IMR-90 (cell line): ENCODE data around the gene ZNF581. TPM values are rescaled to one million over a fixed set of nuclear protein-coding genes. Genes with fewer than 3 reads are reported as not detected.

Source experiments
- ATAC-seq: fragments of 200-7000 bp; cut with Tn5 transposase; 2 replicates; pipeline ENCODE4 v1.9.1; 2020; ENCODE audit warnings: low read depth, mild to moderate bottlenecking, moderate library complexity
- BruUV-seq: library from RNA; stranded (reverse); fragments of 400-500 nt; replicated peaks from 2 replicates; lab custom pipeline; 2021; lab: Mats Ljungman, UMichigan
- CTCF ChIA-PET: fragments of 300-600 bp; formaldehyde crosslinking; extraction: SDS; loops from one replicate; lab custom pipeline; 2021; ENCODE audit warnings: antibody characterized with exemption; lab: Yijun Ruan, JAX
- POLR2A ChIA-PET: fragments of 300-600 bp; sonication (Branson Sonifier 250); formaldehyde crosslinking; loops from one replicate; lab custom pipeline; 2022; ENCODE audit warnings: antibody characterized with exemption; ENCODE audit not compliant: unreplicated experiment; lab: Charles Lee
- DNase-seq: peaks from one replicate; pipeline ENCODE4 v3.0.0; 2013
- H2AFZ ChIP-seq: replicated peaks from 2 replicates; pipeline ENCODE3; 2013; ENCODE audit warnings: low read length, mild to moderate bottlenecking; ENCODE audit not compliant: poor library complexity
- H2AK5ac ChIP-seq: 2 replicates; pipeline ENCODE4 v1.6.1; 2013; ENCODE audit warnings: low read depth, low read length, inconsistent platforms
- H2AK9ac ChIP-seq: replicated peaks from 2 replicates; pipeline ENCODE3; 2013; ENCODE audit warnings: mild to moderate bottlenecking, low read depth, low read length, moderate library complexity; ENCODE audit not compliant: poor library complexity
- H2BK120ac ChIP-seq: 2 replicates; pipeline ENCODE4 v1.6.1; 2013; ENCODE audit warnings: low read depth, low read length, inconsistent platforms
- H2BK15ac ChIP-seq: 3 replicates; pipeline ENCODE4 v1.6.1; 2013; ENCODE audit warnings: low read depth, low read length, inconsistent platforms
- H2BK20ac ChIP-seq: 2 replicates; pipeline ENCODE4 v1.6.1; 2013; ENCODE audit warnings: low read depth, mild to moderate bottlenecking, inconsistent platforms, low read length, moderate library complexity
- H2BK5ac ChIP-seq: 2 replicates; pipeline ENCODE4 v1.6.1; 2013; ENCODE audit warnings: mild to moderate bottlenecking, low read depth, low read length, inconsistent platforms; ENCODE audit not compliant: poor library complexity, severe bottlenecking
- H3K14ac ChIP-seq: replicated peaks from 2 replicates; pipeline ENCODE4 v1.6.1; 2013; ENCODE audit warnings: low read depth, low read length, inconsistent platforms
- H3K18ac ChIP-seq: 2 replicates; pipeline ENCODE4 v1.6.1; 2013; ENCODE audit warnings: low read depth, low read length, control low read depth
- H3K23ac ChIP-seq: 2 replicates; pipeline ENCODE4 v1.6.1; 2013; ENCODE audit warnings: low read depth, low read length, inconsistent platforms
- H3K27ac ChIP-seq: 2 replicates; pipeline ENCODE4 v1.5.1; 2013; ENCODE audit warnings: mild to moderate bottlenecking, control low read depth, low read length; ENCODE audit not compliant: insufficient read depth
- H3K27me3 ChIP-seq: 2 replicates; pipeline ENCODE4 v1.6.1; 2013; ENCODE audit warnings: low read length; ENCODE audit not compliant: control insufficient read depth, insufficient read depth
- H3K36me3 ChIP-seq: 2 replicates; pipeline ENCODE4 v1.6.1; 2013; ENCODE audit warnings: low read length, mixed read lengths; ENCODE audit not compliant: control insufficient read depth, insufficient read depth
- H3K4ac ChIP-seq: 2 replicates; pipeline ENCODE4 v1.6.1; 2013; ENCODE audit warnings: low read depth, low read length, inconsistent platforms
- H3K4me1 ChIP-seq: 2 replicates; pipeline ENCODE4 v1.6.1; 2013; ENCODE audit warnings: low read length, mixed read lengths; ENCODE audit not compliant: control insufficient read depth, insufficient read depth
- H3K4me2 ChIP-seq: 2 replicates; pipeline ENCODE4 v1.6.1; 2013; ENCODE audit warnings: low read depth, mild to moderate bottlenecking, control low read depth, low read length, moderate library complexity
- H3K4me3 ChIP-seq: 2 replicates; pipeline ENCODE4 v1.5.1; 2013; ENCODE audit warnings: low read depth, mild to moderate bottlenecking, control low read depth, low read length, moderate library complexity; ENCODE audit not compliant: insufficient read depth
- H3K56ac ChIP-seq: 2 replicates; pipeline ENCODE4 v1.6.1; 2013; ENCODE audit warnings: low read length, inconsistent platforms; ENCODE audit not compliant: insufficient read depth; ENCODE audit errors: extremely low read depth
- H3K79me1 ChIP-seq, 2 experiments: 2 replicates each; pipeline ENCODE4 v1.6.1; 2013; ENCODE audit warnings: low read length in 2 of 2, inconsistent platforms in 1 of 2, low read depth in 1 of 2
- H3K9ac ChIP-seq: 2 replicates; pipeline ENCODE4 v1.6.1; 2013; ENCODE audit warnings: low read depth, low read length, control low read depth
- H3K9me1 ChIP-seq: 2 replicates; pipeline ENCODE4 v1.6.1; 2013; ENCODE audit warnings: low read length, inconsistent platforms; ENCODE audit not compliant: insufficient read depth
- H3K9me3 ChIP-seq: 2 replicates; pipeline ENCODE4 v1.6.1; 2013; ENCODE audit warnings: low read length; ENCODE audit not compliant: control insufficient read depth, insufficient read depth
- H4K20me1 ChIP-seq: 2 replicates; pipeline ENCODE4 v1.6.1; 2013; ENCODE audit warnings: low read length, inconsistent platforms; ENCODE audit not compliant: insufficient read depth
- H4K5ac ChIP-seq: 2 replicates; pipeline ENCODE4 v1.6.1; 2013; ENCODE audit warnings: mild to moderate bottlenecking, low read depth, low read length, control low read depth
- H4K8ac ChIP-seq, 2 experiments: 2 replicates each; pipeline ENCODE4 v1.6.1; 2013; ENCODE audit warnings: low read depth in 2 of 2, low read length in 2 of 2, control low read depth in 1 of 2, inconsistent platforms in 1 of 2
- H4K91ac ChIP-seq: 2 replicates; pipeline ENCODE4 v1.6.1; 2013; ENCODE audit warnings: low read depth, low read length, inconsistent platforms; ENCODE audit not compliant: insufficient read depth
- BHLHE40 ChIP-seq: fragments of 150-350 bp; IDR thresholded peaks from 2 replicates; pipeline ENCODE4 v1.6.1; 2016; ENCODE audit warnings: mild to moderate bottlenecking, low read depth, low read length
- CEBPB ChIP-seq: IDR thresholded peaks from 2 replicates; pipeline ENCODE4 v1.6.1; 2012; ENCODE audit warnings: low read depth, low read length, improper control_type of control experiment
- CTCF ChIP-seq: conservative IDR thresholded peaks from 2 replicates; pipeline ENCODE4 v1.5.1; 2012; ENCODE audit warnings: mild to moderate bottlenecking, low read depth, low read length, improper control_type of control experiment
- ELK1 ChIP-seq: fragments of 150-350 bp; IDR thresholded peaks from 2 replicates; pipeline ENCODE4 v1.6.1; 2016; ENCODE audit warnings: low read depth, mild to moderate bottlenecking, low read length, moderate library complexity, borderline replicate concordance
- FOS ChIP-seq: fragments of 150-350 bp; IDR thresholded peaks from 2 replicates; pipeline ENCODE4 v1.6.1; 2016; ENCODE audit warnings: low read depth, low read length
- MAFK ChIP-seq: IDR thresholded peaks from 2 replicates; pipeline ENCODE4 v1.6.1; 2012; ENCODE audit warnings: low read depth, low read length, improper control_type of control experiment
- MAZ ChIP-seq: IDR thresholded peaks from 2 replicates; pipeline ENCODE4 v1.6.1; 2012; ENCODE audit warnings: low read depth, mild to moderate bottlenecking, low read length, improper control_type of control experiment, moderate library complexity, borderline replicate concordance
- MXI1 ChIP-seq: IDR thresholded peaks from 2 replicates; pipeline ENCODE4 v1.6.1; 2012; ENCODE audit warnings: low read depth, mild to moderate bottlenecking, low read length, moderate library complexity, borderline replicate concordance
- NFE2L2 ChIP-seq: fragments of 150-350 bp; IDR thresholded peaks from 2 replicates; pipeline ENCODE4 v1.6.1; 2016; ENCODE audit warnings: low read depth, mild to moderate bottlenecking, low read length
- POLR2A ChIP-seq: IDR thresholded peaks from 2 replicates; pipeline ENCODE4 v1.6.1; 2012; ENCODE audit warnings: mild to moderate bottlenecking, low read depth, low read length
- RAD21 ChIP-seq: IDR thresholded peaks from 2 replicates; pipeline ENCODE4 v1.6.1; 2012; ENCODE audit warnings: low read length, improper control_type of control experiment
- RFX5 ChIP-seq: IDR thresholded peaks from 2 replicates; pipeline ENCODE4 v1.8.0; 2012; ENCODE audit warnings: low read depth, mild to moderate bottlenecking, low read length, moderate library complexity
- SMC3 ChIP-seq: fragments of 150-350 bp; IDR thresholded peaks from 2 replicates; pipeline ENCODE4 v1.6.1; 2016; ENCODE audit warnings: low read depth, mild to moderate bottlenecking, antibody characterized with exemption, low read length, moderate library complexity
- USF2 ChIP-seq: fragments of 150-350 bp; IDR thresholded peaks from 2 replicates; pipeline ENCODE4 v1.6.1; 2017; ENCODE audit warnings: mild to moderate bottlenecking, antibody characterized with exemption, low read length, low read depth
- WGBS, 2 experiments: methylation state at CpG; one replicate each; pipeline versions ENCODE4 v1.1.5 to v1.1.7; 2013; ENCODE audit warnings: missing lambda C conversion rate in 2 of 2; ENCODE audit not compliant: insufficient read length in 1 of 2; ENCODE audit errors: extremely low coverage in 2 of 2; 5-methylcytosine and 5-hydroxymethylcytosine counted together
- dilution Hi-C: fragments of 300-500 bp; cut with HindIII; formaldehyde crosslinking; loops from one replicate; pipeline ENCODE4 v1.14.3; 2018; ENCODE audit warnings: low sequenced_read_pairs; ENCODE audit not compliant: unreplicated experiment
- in situ Hi-C: fragments of 300-500 bp; cut with MboI; formaldehyde crosslinking; loops from 3 replicates; pipeline ENCODE4 v1.14.3; 2019; ENCODE audit warnings: low sequenced_read_pairs, inconsistent platforms, mixed read lengths
- intact Hi-C: fragments of 100-400 bp; cut with micrococcal nuclease; formaldehyde crosslinking; loops from 2 replicates; pipeline ENCODE4 v1.10.0; 2022
- polyA plus RNA-seq, 3 experiments: library from polyadenylated mRNA; depleted of rRNA; stranded (reverse); fragments of >200 nt; gene quantifications; 2 replicates each; pipeline ENCODE4 v1.2.3, GENCODE V29; 2012; ENCODE audit warnings: low replicate concordance in 1 of 3
- total RNA-seq: library from RNA; depleted of rRNA; stranded (reverse); fragments of >200 nt; gene quantifications from 2 replicates; pipeline ENCODE4 v1.2.3, GENCODE V29; 2012

The ZNF581 gene
- total and polyA plus RNA-seq, 2 of the 4 experiments (the other 2 are of a cell fraction) = 9.7 to 21.9 TPM

GRCh38 chr19:55649268-55650125, 6.0 kb downstream of the ZNF581 start:
- in situ Hi-C loops (loop anchor here (25.0 kb wide), 4 partner anchors 362 to 1512 kb away; partner anchors contain the start of genes BRSK1, CDC42EP5, CNOT3 and HSPBP1), intact Hi-C loops (no loop called here)
- POLR2A ChIA-PET = interaction anchor here (0.6 kb wide), 1 partner anchor 32 kb away, joined by 12 read pairs; no protein-coding TSS in a partner anchor
- TF ChIP-seq ELK1 (no peak), MXI1 (no peak), RFX5 (no peak), CTCF (no peak), RAD21 (no peak), MAZ (no peak), SMC3 (no peak), MAFK (no peak), FOS (no peak), CEBPB (no peak), BHLHE40 (no peak), NFE2L2 (no peak), USF2 (no peak), POLR2A (no peak)

More at GRCh38 chr19:55649268-55650125, 6.0 kb downstream of the ZNF581 start:
- Histone ChIP-seq H2BK20ac (no peak overlapping the region), H3K56ac (no peak overlapping the region), H2AK9ac (peak overlapping the region; percentile 100), H3K18ac (no peak overlapping the region), H4K5ac (no peak overlapping the region), H4K8ac (no peak overlapping the region), H3K23ac (no peak overlapping the region), H3K4ac (no peak overlapping the region), H3K9me1 (no peaks in the 10 kb centered on the region), H3K9me3 (no peaks in the 10 kb centered on the region), H3K4me3 (peak overlapping the region; percentile 86; the same call in 1 of the 2 replicates), H3K4me2 (peak overlapping the region; percentile 99; the same call in 1 of the 2 replicates), H3K36me3 (peaks cover 19% of the 10 kb centered on the region), H3K4me1 (peaks cover 6% of the 10 kb centered on the region), H2AFZ (peak overlapping the region; percentile 48), H2BK15ac (no peak overlapping the region), H4K91ac (no peak overlapping the region), H3K27ac (no peak overlapping the region), H3K27me3 (no peaks in the 10 kb centered on the region), H2AK5ac (peak overlapping the region; percentile 98; the same call in 1 of the 2 replicates), H3K9ac (0 out of 2 replicates have a peak overlapping the region, but pooled peaks have one; percentile 95), H2BK5ac (no peak overlapping the region), H3K79me1 (peaks cover 18 to 38% of the 10 kb centered on the region in 2 experiments), H2BK120ac (no peak overlapping the region), H3K14ac (no peak overlapping the region), H4K20me1 (peaks cover 2% of the 10 kb centered on the region)
- no peak for DNase-seq
- 98% methylated on average over 6 of the region's 17 CpGs; no CpG with 5 or more reads in 1 of the 2 experiments for WGBS, 2 experiments
- BruUV-seq = no TSS peak
- no peak for ATAC-seq
- CTCF ChIA-PET = no interaction called here
- dilution Hi-C loops = no loop called here
